ENCODE results near the gene EFNA2.

EFNA2 gene

GRCh38 chr19:1273263-1274041 lies 12.2 kb upstream of the EFNA2 start:
- TF ChIP-seq EZH2phosphoT487 (IDR thresholded peaks at IDR 0.05; ENCODE audit: borderline replicate concordance) = no peak
- no peak for TF ChIP-seq CTCF (conservative IDR thresholded peaks at IDR 0.05; ENCODE audit: low read length)

GRCh38 chr19:1274081-1274851 lies 11.4 kb upstream of the EFNA2 start:
- Histone ChIP-seq H3K27me3 (ENCODE audit: insufficient read depth, low read length, poor library complexity, severe bottlenecking) (peaks cover 4% of the 10 kb centered on the region), H3K4me3 (ENCODE audit: low read length, poor library complexity, severe bottlenecking) (peak overlapping the region; percentile 90), H3K4me2 (ENCODE audit: low read depth, low read length, poor library complexity, severe bottlenecking) (peak overlapping the region; percentile 98), H4K20me1 (ENCODE audit: insufficient read depth, low read length, poor library complexity, severe bottlenecking) (peaks cover 66% of the 10 kb centered on the region), H3K9me3 (ENCODE audit: insufficient read depth, low read depth, low read length) (no peaks in the 10 kb centered on the region), H3K36me3 (ENCODE audit: insufficient read depth, low read length) (peaks cover 55% of the 10 kb centered on the region; the same call in 1 of the 2 replicates), H3F3A (ENCODE audit: low read depth) (peaks cover 14% of the 10 kb centered on the region), H3K9ac (ENCODE audit: low read depth, low read length, poor library complexity, severe bottlenecking) (no peak overlapping the region), H3K79me2 (ENCODE audit: insufficient read depth, low read length) (peaks cover 72% of the 10 kb centered on the region), H3K9me2 (replicated peaks; ENCODE audit: low read depth, low read length) (no peaks in the 10 kb centered on the region), H3K4me1 (ENCODE audit: insufficient read depth, low read length, poor library complexity, severe bottlenecking) (peaks cover 40% of the 10 kb centered on the region), H2AFZ (ENCODE audit: low read length) (no peak overlapping the region)
- TF ChIP-seq CTCF (conservative IDR thresholded peaks at IDR 0.05; ENCODE audit: low read length) (no peak), EZH2phosphoT487 (IDR thresholded peaks at IDR 0.05; ENCODE audit: borderline replicate concordance) (no peak)

More at GRCh38 chr19:1273263-1274041, 12.2 kb upstream of the EFNA2 start:
- H3K9me2 ChIP-seq (replicated peaks; ENCODE audit: low read depth, low read length) = no peaks in the 10 kb centered on the region
- peaks cover 4% of the 10 kb centered on the region for H3K27me3 ChIP-seq (ENCODE audit: insufficient read depth, low read length, poor library complexity, severe bottlenecking)
- H3K79me2 ChIP-seq (ENCODE audit: insufficient read depth, low read length) = peaks cover 72% of the 10 kb centered on the region
- H4K20me1 ChIP-seq (ENCODE audit: insufficient read depth, low read length, poor library complexity, severe bottlenecking) = peaks cover 66% of the 10 kb centered on the region
- no peak overlapping the region for H3K4me3 ChIP-seq (ENCODE audit: low read length, poor library complexity, severe bottlenecking)
- peaks cover 44% of the 10 kb centered on the region for H3K4me1 ChIP-seq (ENCODE audit: insufficient read depth, low read length, poor library complexity, severe bottlenecking)
- peaks cover 14% of the 10 kb centered on the region for H3F3A ChIP-seq (ENCODE audit: low read depth)
- H3K9me3 ChIP-seq (ENCODE audit: insufficient read depth, low read depth, low read length) = no peaks in the 10 kb centered on the region
- H2AFZ ChIP-seq (ENCODE audit: low read length) = no peak overlapping the region
- H3K36me3 ChIP-seq (ENCODE audit: insufficient read depth, low read length) = peaks cover 49% of the 10 kb centered on the region; the same call in 1 of the 2 replicates
- no peak overlapping the region for H3K9ac ChIP-seq (ENCODE audit: low read depth, low read length, poor library complexity, severe bottlenecking)
- H3K4me2 ChIP-seq (ENCODE audit: low read depth, low read length, poor library complexity, severe bottlenecking) = no peak overlapping the region

GRCh38 chr19:1274852-1275259 lies 10.8 kb upstream of the EFNA2 start:
- Histone ChIP-seq H3K9me3 (ENCODE audit: insufficient read depth, low read depth, low read length) (no peaks in the 10 kb centered on the region), H4K20me1 (ENCODE audit: insufficient read depth, low read length, poor library complexity, severe bottlenecking) (peaks cover 63% of the 10 kb centered on the region), H3K36me3 (ENCODE audit: insufficient read depth, low read length) (peaks cover 56% of the 10 kb centered on the region; the same call in 1 of the 2 replicates), H3K4me1 (ENCODE audit: insufficient read depth, low read length, poor library complexity, severe bottlenecking) (peaks cover 40% of the 10 kb centered on the region), H3K4me3 (ENCODE audit: low read length, poor library complexity, severe bottlenecking) (peak overlapping the region; percentile 90), H2AFZ (ENCODE audit: low read length) (no peak overlapping the region), H3F3A (ENCODE audit: low read depth) (peaks cover 14% of the 10 kb centered on the region), H3K9me2 (replicated peaks; ENCODE audit: low read depth, low read length) (no peaks in the 10 kb centered on the region), H3K4me2 (ENCODE audit: low read depth, low read length, poor library complexity, severe bottlenecking) (peak overlapping the region; percentile 98), H3K79me2 (ENCODE audit: insufficient read depth, low read length) (peaks cover 68% of the 10 kb centered on the region), H3K9ac (ENCODE audit: low read depth, low read length, poor library complexity, severe bottlenecking) (peak overlapping the region; percentile 85), H3K27me3 (ENCODE audit: insufficient read depth, low read length, poor library complexity, severe bottlenecking) (peaks cover 2% of the 10 kb centered on the region)
- TF ChIP-seq EZH2phosphoT487 (IDR thresholded peaks at IDR 0.05; ENCODE audit: borderline replicate concordance) (no peak), CTCF (conservative IDR thresholded peaks at IDR 0.05; ENCODE audit: low read length) (no peak)
